Measurements from ENCODE around the gene SLC26A9.

Gene SLC26A9

GRCh38 chr1:205927247-205927646 is 16.0 kb downstream of the SLC26A9 start:
- no peak for DNase-seq (ENCODE audit: extremely low read depth, low read depth)
- no peak for TF ChIP-seq CTCF (IDR thresholded peaks at IDR 0.05; ENCODE audit: low read depth, low read length)

- no peak for TF ChIP-seq CTCF (IDR thresholded peaks at IDR 0.05; ENCODE audit: low read depth, low read length)
Observed at GRCh38 chr1:205926636-205927035, 16.6 kb downstream of the SLC26A9 start.

GRCh38 chr1:205926213-205926612 is 17.0 kb downstream of the SLC26A9 start:
- TF ChIP-seq CTCF (IDR thresholded peaks at IDR 0.05; ENCODE audit: low read depth, low read length), result no peak
- no peak for DNase-seq (ENCODE audit: extremely low read depth, low read depth)

More at GRCh38 chr1:205926636-205927035, 16.6 kb downstream of the SLC26A9 start:
- DNase-seq (ENCODE audit: extremely low read depth, low read depth), result no peak

- peak; percentile 48 for DNase-seq (ENCODE audit: extremely low read depth, low read depth)
- TF ChIP-seq CTCF (IDR thresholded peaks at IDR 0.05; ENCODE audit: low read depth, low read length), result no peak
Observed at GRCh38 chr1:205925736-205926135, 17.5 kb downstream of the SLC26A9 start.

GRCh38 chr1:205924460-205924790 is 18.8 kb downstream of the SLC26A9 start:
- no peak for DNase-seq (ENCODE audit: extremely low read depth, low read depth)
- no peak for TF ChIP-seq CTCF (IDR thresholded peaks at IDR 0.05; ENCODE audit: low read depth, low read length)

- no peak for TF ChIP-seq CTCF (IDR thresholded peaks at IDR 0.05; ENCODE audit: low read depth, low read length)
- no peak for DNase-seq (ENCODE audit: extremely low read depth, low read depth)
Observed at GRCh38 chr1:205923651-205924459, 19.4 kb downstream of the SLC26A9 start.

- no peak for TF ChIP-seq CTCF (IDR thresholded peaks at IDR 0.05; ENCODE audit: low read depth, low read length)
- no peak for DNase-seq (ENCODE audit: extremely low read depth, low read depth)
Observed at GRCh38 chr1:205922806-205923205, 20.4 kb downstream of the SLC26A9 start.

All from AG09319 (cell line).